Measurements from ENCODE around the gene TPK1.

Gene TPK1

DNA sequence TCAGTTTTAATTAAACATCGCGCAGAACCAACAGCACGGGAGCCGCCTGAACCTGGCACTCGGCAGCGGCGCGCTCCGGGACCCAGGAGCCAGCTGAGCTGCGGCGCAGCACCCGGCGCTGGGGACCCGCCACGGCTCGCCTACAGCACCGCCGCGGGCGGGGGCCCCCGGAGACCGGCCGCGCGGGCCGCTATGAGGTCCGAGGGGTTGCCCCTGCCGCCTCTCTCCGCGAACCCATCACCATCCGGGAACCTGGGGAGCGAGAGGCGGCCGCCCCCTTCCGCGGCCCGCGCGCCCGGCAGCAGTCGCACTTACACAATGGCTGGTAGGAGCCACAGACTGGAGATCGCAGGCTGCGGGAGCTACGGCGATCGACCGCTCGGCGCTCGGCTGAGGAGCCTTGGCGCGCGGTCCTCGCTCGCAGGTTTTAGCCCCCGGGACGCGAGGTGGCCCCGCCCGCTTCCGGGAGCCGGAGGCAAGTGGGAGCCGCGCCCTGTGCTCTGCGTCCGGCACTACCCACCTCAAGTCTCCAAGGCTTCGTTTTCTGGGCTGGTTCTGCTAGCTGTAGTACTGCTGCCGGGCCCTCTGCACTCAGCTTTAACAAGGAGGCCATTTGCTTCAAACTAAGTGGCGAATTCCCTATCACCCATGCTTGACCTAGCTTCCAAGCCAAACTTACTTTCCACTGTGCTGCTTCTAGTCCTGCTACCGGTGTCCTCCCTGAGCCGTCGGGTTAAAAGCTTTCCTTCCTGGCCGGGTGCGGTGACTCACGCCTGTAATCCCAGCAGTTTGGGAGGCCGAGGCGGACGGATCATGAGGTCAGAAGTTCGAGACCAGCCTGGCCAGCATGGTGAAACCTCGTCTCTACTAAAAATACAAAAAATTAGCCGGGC lies at the start of gene TPK1:
TSS of gene TPK1 (minus strand) at position 402 of the 893 bp plus-strand sequence. CDS start 451 bp downstream, outside the sequence.
- no peak for TF ChIP-seq GATA3 (IDR thresholded peaks at IDR 0.05; ENCODE audit: low read depth, low read length)
- no peak; the same call in 1 of the 2 replicates for TF ChIP-seq GATA2 (IDR thresholded peaks at IDR 0.05; ENCODE audit: low read depth, low read length)

DNA sequence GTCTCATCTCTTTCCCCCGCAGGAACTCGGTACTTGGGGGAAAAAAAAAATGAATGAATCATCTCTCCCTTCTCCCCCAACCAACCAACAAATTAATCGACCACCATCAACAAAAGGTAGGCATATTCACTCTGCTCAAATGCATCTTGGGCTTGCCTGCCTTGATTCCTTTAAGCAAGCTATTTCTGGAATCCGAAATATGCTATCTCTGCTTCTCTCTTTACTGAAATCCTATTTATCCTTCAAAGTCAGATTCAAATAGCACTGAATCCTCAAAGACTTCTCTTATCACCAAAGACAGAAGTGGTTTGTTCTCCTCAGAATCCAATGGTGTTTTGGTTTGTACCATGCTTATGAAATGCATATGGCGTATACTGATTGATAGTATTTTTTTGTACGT lies 49.6 kb upstream of the TPK1 start:
- no peak for TF ChIP-seq GATA3 (IDR thresholded peaks at IDR 0.05; ENCODE audit: low read depth, low read length)
- no peak for TF ChIP-seq GATA2 (IDR thresholded peaks at IDR 0.05; ENCODE audit: low read depth, low read length)

DNA sequence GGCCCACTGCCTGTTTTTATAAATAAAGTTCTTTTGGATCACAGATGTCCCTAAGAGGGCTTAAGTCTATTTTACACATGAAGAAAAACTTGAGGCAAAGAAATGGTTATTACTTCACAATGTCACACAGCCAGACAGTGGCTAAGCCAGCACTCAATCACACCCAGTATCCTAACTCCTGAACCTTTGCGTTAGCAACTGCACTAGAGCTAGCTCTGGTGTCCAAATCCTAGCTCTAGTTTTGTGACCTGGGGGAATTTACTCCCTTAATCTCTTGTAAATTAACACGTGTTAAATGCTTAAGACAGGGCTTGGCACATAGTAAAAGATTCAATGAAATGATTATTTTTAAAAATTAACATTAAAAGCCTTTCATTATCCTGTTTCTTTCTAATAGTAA lies 49.0 kb upstream of the TPK1 start:
- TF ChIP-seq GATA3 (IDR thresholded peaks at IDR 0.05; ENCODE audit: low read depth, low read length) = no peak
- no peak for TF ChIP-seq GATA2 (IDR thresholded peaks at IDR 0.05; ENCODE audit: low read depth, low read length)

DNA sequence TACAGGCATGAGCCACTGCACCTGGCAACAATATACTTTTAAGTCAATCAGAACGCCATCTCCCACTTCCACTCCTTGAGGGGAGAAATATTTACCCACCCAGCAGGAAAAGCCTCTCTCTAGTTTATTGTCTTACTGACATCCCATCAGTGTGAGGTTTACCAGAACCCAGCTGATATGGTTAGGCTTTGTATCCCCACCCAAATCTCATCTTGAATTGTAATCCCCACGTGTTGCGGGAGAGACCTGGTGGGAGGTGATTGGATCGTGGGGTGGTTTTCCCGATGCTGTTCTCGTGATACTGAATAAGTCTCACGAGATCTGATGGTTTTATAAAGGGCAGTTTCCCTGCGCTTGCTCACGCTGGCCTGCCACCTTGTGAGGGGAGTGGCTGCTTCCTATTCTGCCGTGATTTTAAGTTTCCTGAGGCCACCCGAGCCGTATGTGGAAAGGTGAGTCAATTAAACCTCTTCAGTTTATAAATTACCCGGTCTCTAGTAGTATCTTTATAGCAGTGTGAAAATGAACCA lies 37.5 kb upstream of the TPK1 start:
- TF ChIP-seq GATA2 (IDR thresholded peaks at IDR 0.05; ENCODE audit: low read depth, low read length) = no peak
- TF ChIP-seq GATA3 (IDR thresholded peaks at IDR 0.05; ENCODE audit: low read depth, low read length) = no peak

DNA sequence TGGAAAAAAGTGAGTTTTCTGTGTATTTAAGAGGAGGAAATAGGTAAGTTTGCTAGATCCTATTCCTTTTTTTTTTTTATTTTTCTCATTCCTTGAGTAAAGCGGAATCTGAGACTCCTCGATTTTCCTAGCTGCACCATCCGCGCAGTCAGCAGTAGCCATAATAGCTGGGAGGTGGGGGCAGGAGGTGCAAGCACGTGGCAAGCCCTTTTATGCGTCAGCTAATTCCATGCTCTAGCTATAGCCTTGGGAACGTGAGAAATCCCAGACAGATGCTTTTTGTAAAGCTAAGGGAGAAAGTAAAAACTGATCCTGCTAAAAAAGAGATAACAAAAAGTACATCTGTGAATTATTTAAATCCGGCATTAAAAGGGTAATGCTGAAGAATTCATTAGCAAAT lies 33.2 kb upstream of the TPK1 start:
- TF ChIP-seq GATA3 (IDR thresholded peaks at IDR 0.05; ENCODE audit: low read depth, low read length) (no peak), GATA2 (IDR thresholded peaks at IDR 0.05; ENCODE audit: low read depth, low read length) (no peak)

DNA sequence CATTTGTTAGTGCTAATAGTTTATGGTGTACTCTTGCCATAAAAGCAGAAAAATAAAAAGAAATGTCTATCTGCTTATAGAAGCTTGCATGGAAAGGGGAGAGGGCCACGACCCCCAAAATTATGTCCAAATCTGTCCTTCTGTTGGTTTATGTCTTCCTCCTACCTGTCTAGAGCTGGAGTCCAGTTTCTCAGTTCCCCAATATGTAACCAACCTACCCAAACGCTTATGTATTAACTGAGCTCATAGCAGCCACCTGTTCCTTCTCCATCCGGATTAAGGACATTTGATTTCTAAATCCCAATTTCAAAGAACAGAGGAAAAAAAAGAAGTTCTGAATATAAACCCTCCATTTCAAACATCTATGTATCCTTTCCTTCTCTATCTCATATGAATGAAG lies 30.3 kb upstream of the TPK1 start:
- TF ChIP-seq GATA2 (IDR thresholded peaks at IDR 0.05; ENCODE audit: low read depth, low read length) (no peak), GATA3 (IDR thresholded peaks at IDR 0.05; ENCODE audit: low read depth, low read length) (no peak)

DNA sequence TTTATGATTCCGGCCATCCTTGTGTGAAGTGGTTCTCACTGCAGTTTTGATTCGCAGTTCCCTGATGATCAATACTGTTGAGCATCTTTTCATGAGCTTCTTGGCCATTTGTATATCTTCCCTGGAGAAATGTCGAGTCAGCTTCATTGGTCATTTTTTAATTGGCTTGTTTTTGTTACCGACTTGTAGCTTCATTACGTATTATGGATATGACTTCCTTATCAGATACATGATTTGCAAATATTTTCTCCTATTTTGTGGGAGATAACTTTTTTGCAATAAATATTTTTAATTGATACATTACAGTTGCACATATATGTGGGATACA lies 27.4 kb upstream of the TPK1 start:
- TF ChIP-seq GATA2 (IDR thresholded peaks at IDR 0.05; ENCODE audit: low read depth, low read length) (no peak), GATA3 (IDR thresholded peaks at IDR 0.05; ENCODE audit: low read depth, low read length) (no peak)

DNA sequence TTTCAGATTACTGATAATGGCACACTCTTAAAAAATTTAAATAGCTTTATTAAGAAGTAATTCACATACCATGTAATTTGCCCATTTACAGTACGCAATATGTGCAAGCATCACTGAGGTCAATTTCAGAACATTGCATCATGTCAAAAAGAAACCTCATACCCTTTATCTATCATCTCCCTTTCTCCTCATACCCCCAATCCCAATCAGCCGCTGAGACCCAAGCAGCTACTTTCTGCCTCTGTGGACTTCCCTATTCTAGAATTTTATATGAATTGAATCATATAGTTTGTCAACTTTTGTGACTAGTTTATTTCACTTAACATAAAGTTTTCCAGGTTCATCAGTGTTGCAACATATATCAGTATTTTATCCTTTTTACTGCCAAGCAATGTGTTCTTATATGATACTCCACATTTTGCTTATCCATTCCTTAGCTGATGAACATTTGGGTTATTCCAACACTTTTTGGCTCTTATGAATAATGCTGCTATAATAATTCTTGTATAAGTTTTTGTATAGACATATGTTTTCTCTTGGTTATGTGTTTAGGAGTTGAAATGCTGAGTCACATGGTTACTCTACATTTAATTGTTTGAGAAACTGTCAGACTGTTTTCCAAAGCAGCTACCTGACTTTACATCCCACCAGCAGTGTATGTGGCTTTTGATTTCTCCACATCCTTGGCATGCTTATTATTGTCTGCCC lies 26.9 kb upstream of the TPK1 start:
- TF ChIP-seq GATA2 (IDR thresholded peaks at IDR 0.05; ENCODE audit: low read depth, low read length) = no peak
- no peak for TF ChIP-seq GATA3 (IDR thresholded peaks at IDR 0.05; ENCODE audit: low read depth, low read length)

DNA sequence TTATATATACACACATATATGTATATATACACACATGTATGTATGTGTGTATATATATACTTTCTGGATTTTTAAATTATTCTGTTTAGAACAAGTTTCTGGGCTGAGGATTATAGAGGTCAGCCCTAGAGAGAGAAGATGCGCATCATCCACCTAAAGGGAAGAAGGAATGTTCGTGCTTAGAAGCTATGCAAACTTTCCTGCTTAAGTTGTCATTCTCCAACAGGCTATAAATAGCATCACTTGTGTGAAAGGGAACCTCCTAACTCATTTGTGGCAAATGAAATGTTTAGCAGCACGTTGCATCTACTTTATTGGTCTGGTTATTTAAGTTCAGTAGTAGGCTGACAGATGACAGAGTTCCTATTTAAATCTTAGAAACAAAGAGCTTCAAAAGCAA lies 23.9 kb upstream of the TPK1 start:
- TF ChIP-seq GATA3 (IDR thresholded peaks at IDR 0.05; ENCODE audit: low read depth, low read length) (no peak), GATA2 (IDR thresholded peaks at IDR 0.05; ENCODE audit: low read depth, low read length) (no peak)

DNA sequence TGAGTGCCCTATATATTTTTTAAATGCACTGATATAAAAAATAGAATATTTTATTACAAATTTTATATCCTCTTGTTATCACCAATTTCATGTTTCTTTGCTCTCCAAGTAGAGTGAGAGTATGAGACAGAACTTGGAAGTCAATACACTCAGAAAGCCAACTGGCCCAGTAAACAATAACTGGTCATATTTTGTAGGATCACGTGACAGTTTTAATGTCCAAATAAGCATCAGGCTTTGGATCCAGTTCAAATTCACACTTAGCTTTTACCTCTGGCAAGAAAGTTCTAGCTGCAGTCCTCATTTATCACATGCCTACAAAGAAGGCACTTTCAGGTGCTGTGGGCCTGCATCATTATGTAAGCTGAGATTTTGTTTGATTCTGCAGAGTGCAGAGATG lies 21.6 kb upstream of the TPK1 start:
- TF ChIP-seq GATA3 (IDR thresholded peaks at IDR 0.05; ENCODE audit: low read depth, low read length) = no peak
- TF ChIP-seq GATA2 (IDR thresholded peaks at IDR 0.05; ENCODE audit: low read depth, low read length) = no peak

DNA sequence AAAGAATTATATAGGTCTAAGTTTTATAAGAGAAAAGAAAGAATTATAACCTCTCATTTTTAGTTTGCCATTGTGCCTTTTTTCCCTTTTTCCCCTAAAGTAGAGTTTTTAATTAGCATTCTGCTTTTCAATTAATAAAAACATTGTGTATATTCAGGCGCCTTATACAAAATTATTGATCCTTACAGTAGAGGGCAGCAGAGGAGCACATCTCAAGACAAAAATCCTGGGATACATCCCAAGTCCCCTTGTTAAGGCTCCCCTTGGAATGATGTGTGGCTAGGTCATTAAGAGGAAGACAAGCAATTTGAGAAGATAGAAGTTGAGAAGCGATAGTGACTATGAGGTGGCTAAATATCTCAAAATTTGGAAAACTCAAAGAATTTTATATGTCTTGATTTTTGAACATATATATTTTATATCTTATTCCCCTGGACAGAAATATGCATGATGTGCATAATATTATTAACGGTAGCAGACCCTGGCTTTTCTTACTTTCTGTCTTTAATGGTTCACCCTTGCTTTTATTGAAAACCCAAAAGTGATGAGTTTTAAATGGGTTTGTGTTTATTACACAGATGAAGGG lies 19.1 kb upstream of the TPK1 start:
- no peak for TF ChIP-seq GATA2 (IDR thresholded peaks at IDR 0.05; ENCODE audit: low read depth, low read length)

DNA sequence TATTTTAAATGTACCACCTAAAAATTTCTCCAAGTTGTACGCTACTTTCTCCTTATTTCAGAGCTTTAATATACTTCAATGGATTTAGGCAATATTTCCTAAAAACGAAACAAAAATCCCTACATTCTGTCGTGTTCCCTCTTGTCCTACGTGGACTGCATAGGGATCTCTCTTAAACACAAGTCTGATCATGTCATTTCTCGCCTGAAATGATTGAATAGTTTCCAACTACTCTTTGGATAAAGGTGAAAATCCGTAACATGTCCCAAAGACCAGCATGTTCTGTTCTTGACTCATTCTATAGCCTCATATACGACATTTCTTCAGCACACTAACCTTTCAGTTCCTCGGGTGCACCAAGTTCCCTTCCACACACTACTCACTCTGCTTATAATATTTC lies 17.7 kb upstream of the TPK1 start:
- TF ChIP-seq GATA2 (IDR thresholded peaks at IDR 0.05; ENCODE audit: low read depth, low read length) = no peak
- no peak for TF ChIP-seq GATA3 (IDR thresholded peaks at IDR 0.05; ENCODE audit: low read depth, low read length)

DNA sequence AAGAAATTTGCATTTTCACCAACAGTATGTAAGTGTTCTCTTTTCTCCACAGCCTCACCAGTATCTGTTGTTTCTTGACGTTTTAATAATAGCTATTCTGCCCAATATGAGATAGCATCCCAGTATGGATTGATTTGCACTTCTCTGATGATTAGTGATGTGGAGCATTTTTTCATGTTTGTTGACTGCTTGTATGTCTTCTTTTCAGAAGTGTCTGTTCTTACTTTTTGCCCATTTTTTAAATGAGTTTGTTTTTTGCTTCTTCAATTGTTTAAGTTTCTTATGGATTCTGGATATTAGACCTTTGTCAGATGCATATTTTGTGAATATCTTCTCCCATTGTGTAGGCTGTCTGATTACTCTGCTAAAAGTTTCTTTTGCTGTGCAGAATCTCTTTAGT lies 12.2 kb upstream of the TPK1 start:
- TF ChIP-seq GATA3 (IDR thresholded peaks at IDR 0.05; ENCODE audit: low read depth, low read length) (no peak), GATA2 (IDR thresholded peaks at IDR 0.05; ENCODE audit: low read depth, low read length) (no peak)

DNA sequence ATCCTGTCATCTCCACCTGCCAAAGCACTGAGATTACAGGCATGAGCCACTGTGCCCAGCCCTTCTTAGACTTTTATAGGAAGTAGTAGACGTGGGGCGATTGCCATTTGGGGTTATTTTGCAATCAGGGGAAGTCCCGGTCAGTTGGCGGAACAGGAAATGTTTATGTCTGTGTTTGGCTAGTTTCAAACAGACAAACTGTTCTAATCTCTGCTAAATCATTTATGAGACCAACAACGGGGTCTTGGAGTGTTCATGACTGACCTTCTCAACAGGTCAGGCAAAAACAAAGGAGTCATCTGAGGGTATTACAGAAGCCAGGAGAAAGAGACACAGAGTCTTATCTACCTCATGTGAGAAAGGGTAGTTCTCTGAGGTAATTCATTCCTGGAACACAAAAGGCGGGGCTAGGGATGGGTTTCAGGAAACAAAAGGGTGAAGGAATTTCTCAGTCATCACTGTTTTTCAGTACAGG lies 6.6 kb upstream of the TPK1 start:
- TF ChIP-seq GATA3 (IDR thresholded peaks at IDR 0.05; ENCODE audit: low read depth, low read length) (no peak), GATA2 (IDR thresholded peaks at IDR 0.05; ENCODE audit: low read depth, low read length) (no peak)

DNA sequence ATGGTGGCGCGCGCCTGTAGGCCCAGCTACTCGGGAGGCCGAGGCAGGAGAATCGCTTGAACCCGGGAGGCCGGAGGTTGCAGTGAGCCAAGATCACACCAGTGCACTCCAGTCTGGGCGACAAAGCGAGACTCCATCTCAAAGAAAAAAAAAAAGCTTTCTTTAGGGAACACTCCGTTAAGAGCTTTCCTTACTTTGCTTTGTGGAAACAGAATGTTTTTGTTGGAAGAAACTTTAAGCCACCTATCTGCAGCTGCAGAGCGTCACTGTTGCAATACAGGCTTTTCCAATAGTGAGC lies 641 bp upstream of the TPK1 start:
- TF ChIP-seq GATA3 (IDR thresholded peaks at IDR 0.05; ENCODE audit: low read depth, low read length) = no peak
- TF ChIP-seq GATA2 (IDR thresholded peaks at IDR 0.05; ENCODE audit: low read depth, low read length) = no peak
